Lower lobe of right lung (tissue), 2 donors: Measurements from ENCODE around the gene CGNL1. TPM values are rescaled to one million over a fixed set of nuclear protein-coding genes. Genes with fewer than 3 reads are reported as not detected.

Experiments
- ATAC-seq, 2 donors: fragments of 200-7000 bp; cut with Tn5 transposase; one replicate each; pipeline ENCODE4 v1.9.1; 2020 to 2022; ENCODE audit warnings: mild to moderate bottlenecking in 2 of 2, moderate library complexity in 2 of 2
- DNase-seq: peaks from one replicate; pipeline ENCODE4 v3.0.0-alpha.2; 2020
- H3K27ac ChIP-seq: fragments of 200-600 bp; one replicate; pipeline ENCODE4 v1.8.0; 2022
- H3K27me3 ChIP-seq: fragments of 200-600 bp; one replicate; pipeline ENCODE4 v1.8.0; 2022; ENCODE audit warnings: low read depth
- H3K36me3 ChIP-seq: fragments of 200-600 bp; one replicate; pipeline ENCODE4 v1.8.0; 2022; ENCODE audit warnings: mild to moderate bottlenecking
- H3K4me1 ChIP-seq: fragments of 200-600 bp; one replicate; pipeline ENCODE4 v1.8.0; 2022
- H3K4me3 ChIP-seq: fragments of 200-600 bp; one replicate; pipeline ENCODE4 v1.8.0; 2022; ENCODE audit warnings: mild to moderate bottlenecking
- H3K9me3 ChIP-seq: fragments of 200-600 bp; one replicate; pipeline ENCODE4 v1.8.0; 2022
- CTCF ChIP-seq: fragments of 200-600 bp; IDR thresholded peaks from one replicate; pipeline ENCODE4 v1.8.0; 2022; ENCODE audit warnings: antibody characterized with exemption, mild to moderate bottlenecking
- intact Hi-C: fragments of 100-400 bp; cut with DNase I; formaldehyde crosslinking; loops from one replicate; pipeline ENCODE4 v1.11.0; 2022
- total RNA-seq: library from RNA; stranded (reverse); fragmentation: NEBNext Ultra II Directional; extraction: Animal tissue kit (Norgen Biotek cat#: 25700); gene quantifications from one replicate; pipeline ENCODE4 v1.2.1, GENCODE V29; 2021
- donor health status: DM: no; HTN: yes; CAD: no; lungs with severe emphysema.

Gene CGNL1
- total RNA-seq, 1 donor from 2014 or later = 46.0 TPM

GRCh38 chr15:57385923-57386390, 9.7 kb downstream of the CGNL1 start:
- Histone ChIP-seq H3K4me1 (peaks cover 76% of the 10 kb centered on the region), H3K27ac (no peak overlapping the region)
- intact Hi-C loops = no loop called here

GRCh38 chr15:57386976-57387375, 10.7 kb downstream of the CGNL1 start:
- H3K4me3 ChIP-seq = no peak overlapping the region
- ATAC-seq = no peak
- peaks cover 73% of the 10 kb centered on the region for H3K4me1 ChIP-seq
- no peak for TF ChIP-seq CTCF
- no peak for DNase-seq
- intact Hi-C loops = no loop called here
- H3K27ac ChIP-seq = no peak overlapping the region
- no peaks in the 10 kb centered on the region for H3K27me3 ChIP-seq
- no peaks in the 10 kb centered on the region for H3K9me3 ChIP-seq
- H3K36me3 ChIP-seq = no peaks in the 10 kb centered on the region

More at GRCh38 chr15:57385923-57386390, 9.7 kb downstream of the CGNL1 start:
- DNase-seq (no peak), ATAC-seq (no peak)
- no peak for TF ChIP-seq CTCF
- H3K9me3 ChIP-seq = no peaks in the 10 kb centered on the region
- H3K4me3 ChIP-seq = no peak overlapping the region
- H3K36me3 ChIP-seq = no peaks in the 10 kb centered on the region
- no peaks in the 10 kb centered on the region for H3K27me3 ChIP-seq

GRCh38 chr15:57387564-57388076, 11.3 kb downstream of the CGNL1 start:
- peak; percentile 72 to 75 for ATAC-seq
- DNase-seq = no peak
- intact Hi-C loops = no loop called here
- Histone ChIP-seq H3K27ac (peak overlapping the region; percentile 62), H3K4me1 (peaks cover 67% of the 10 kb centered on the region), H3K4me3 (no peak overlapping the region), H3K36me3 (no peaks in the 10 kb centered on the region), H3K27me3 (no peaks in the 10 kb centered on the region), H3K9me3 (no peaks in the 10 kb centered on the region)
- no peak for TF ChIP-seq CTCF

GRCh38 chr15:57388464-57388863, 12.2 kb downstream of the CGNL1 start:
- Histone ChIP-seq H3K27me3 (no peaks in the 10 kb centered on the region), H3K4me3 (no peak overlapping the region), H3K9me3 (no peaks in the 10 kb centered on the region), H3K4me1 (peaks cover 62% of the 10 kb centered on the region), H3K27ac (peak overlapping the region; percentile 62), H3K36me3 (no peaks in the 10 kb centered on the region)
- peak; percentile 31 to 57 for ATAC-seq
- TF ChIP-seq CTCF = no peak
- no peak for DNase-seq
- intact Hi-C loops = no loop called here

- H3K9me3 ChIP-seq = no peaks in the 10 kb centered on the region
- H3K27ac ChIP-seq = no peak overlapping the region
- H3K27me3 ChIP-seq = no peaks in the 10 kb centered on the region
- TF ChIP-seq CTCF = no peak
- peaks cover 52% of the 10 kb centered on the region for H3K4me1 ChIP-seq
- no peaks in the 10 kb centered on the region for H3K36me3 ChIP-seq
- ATAC-seq = no peak
- intact Hi-C loops = no loop called here
- DNase-seq = no peak
- no peak overlapping the region for H3K4me3 ChIP-seq
Observed at GRCh38 chr15:57389991-57390390, 13.7 kb downstream of the CGNL1 start.
